Activated CD8-positive, alpha-beta memory T cell treated with anti-CD3 and anti-CD28 coated beads for 4 hours (primary cell): ENCODE measurements around the gene KRTAP19-3.
"Not testable (repeated sequence)": the region's sequence is repeated elsewhere in the genome, so short reads cannot be mapped to it uniquely, and the experiment has no call there.

ENCODE experiments used
- DNase-seq, 2 donors: peaks; one replicate each; pipeline ENCODE4 v3.0.0-alpha.2; 2020; ENCODE audit warnings: low read depth in 2 of 2

The KRTAP19-3 gene

DNA sequence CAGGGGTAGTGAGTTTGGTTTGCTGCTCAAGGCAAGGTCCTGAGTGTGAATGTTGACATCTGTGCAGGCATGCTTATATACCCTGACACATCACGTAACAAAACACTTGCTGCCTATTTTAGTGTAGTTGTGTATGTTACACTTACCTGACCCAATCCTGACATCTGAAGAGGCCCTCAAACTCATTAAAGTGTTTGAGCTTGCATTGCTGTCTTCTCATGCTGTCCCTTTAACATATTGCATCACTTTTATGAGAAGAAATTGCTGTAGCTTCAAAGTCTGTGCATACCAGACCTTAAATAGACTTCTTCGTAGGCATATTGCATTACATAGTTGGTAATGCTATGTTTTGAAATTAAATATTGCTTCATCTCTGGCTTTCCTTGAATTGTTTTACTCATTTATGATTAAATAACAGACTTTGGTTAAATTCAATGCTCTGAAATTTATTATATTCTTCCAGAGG, at the start of gene KRTAP19-3:
Gene KRTAP19-3 (minus strand): TSS at position 51 of the 466 bp plus-strand sequence. CDS start 56 bp downstream, outside the sequence.
- DNase-seq, result no peak

DNA sequence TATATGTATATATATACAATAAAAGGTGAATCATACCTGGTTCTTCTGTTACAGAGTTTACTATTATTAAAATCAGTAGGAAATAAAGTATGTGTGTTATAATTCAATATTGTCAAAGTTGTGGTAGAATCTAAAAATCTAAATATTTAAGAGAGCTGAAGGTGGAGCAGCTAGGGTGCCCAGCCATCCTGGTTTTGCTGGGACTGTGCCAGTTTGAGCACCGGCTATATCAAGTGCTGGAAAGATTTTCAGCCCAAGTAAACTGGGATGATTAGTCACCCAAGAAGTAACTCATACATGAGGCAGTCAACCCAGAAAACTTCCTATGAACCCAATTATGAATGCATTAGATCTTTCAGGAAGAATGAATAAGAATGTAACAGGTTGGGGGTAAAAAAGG, 27.1 kb upstream of the KRTAP19-3 start:
- no peak for DNase-seq

GRCh38 chr21:30515681-30516080, 23.9 kb upstream of the KRTAP19-3 start:
- DNase-seq, result no peak

- DNase-seq, result not testable (repeated sequence)
Measured at GRCh38 chr21:30505621-30506205, 13.9 kb upstream of the KRTAP19-3 start.

- DNase-seq, result no peak
Measured at GRCh38 chr21:30502041-30502440, 10.2 kb upstream of the KRTAP19-3 start, which contains the start of gene KRTAP19-5. TSS of gene KRTAP19-5 (minus strand) at chr21:30502141. CDS start at chr21:30502090, 51 bp downstream.

DNA sequence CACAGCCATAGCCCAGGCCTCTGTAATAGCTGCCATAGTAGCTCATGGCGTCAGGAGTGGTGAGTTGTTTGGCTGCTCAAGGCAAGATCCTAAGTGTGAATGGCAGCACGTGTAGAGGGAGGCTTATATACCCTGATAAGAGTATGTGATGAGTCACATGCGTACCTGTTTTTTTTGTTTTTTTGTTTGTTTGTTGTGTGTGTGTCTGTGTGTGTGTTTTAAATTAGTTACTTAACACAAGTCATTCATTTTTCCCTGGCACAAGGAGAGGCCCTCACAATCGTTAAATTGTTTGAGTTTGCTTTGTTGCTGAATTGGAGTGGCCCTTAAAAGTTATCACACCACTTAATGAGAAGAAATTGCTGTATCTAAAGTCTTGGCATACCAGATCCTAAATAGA, 5.3 kb upstream of the KRTAP19-3 start, which contains the start of gene KRTAP19-4:
Gene KRTAP19-4 (minus strand): TSS at position 101 of the 400 bp plus-strand sequence. CDS start 55 bp downstream, at position 46.
- DNase-seq, result no peak

GRCh38 chr21:30487336-30487735, 4.5 kb downstream of the KRTAP19-3 start, which contains the start of gene KRTAP19-2:
TSS of gene KRTAP19-2 (minus strand) at chr21:30487436. CDS start at chr21:30487348, 88 bp downstream.
- DNase-seq, result no peak

DNA sequence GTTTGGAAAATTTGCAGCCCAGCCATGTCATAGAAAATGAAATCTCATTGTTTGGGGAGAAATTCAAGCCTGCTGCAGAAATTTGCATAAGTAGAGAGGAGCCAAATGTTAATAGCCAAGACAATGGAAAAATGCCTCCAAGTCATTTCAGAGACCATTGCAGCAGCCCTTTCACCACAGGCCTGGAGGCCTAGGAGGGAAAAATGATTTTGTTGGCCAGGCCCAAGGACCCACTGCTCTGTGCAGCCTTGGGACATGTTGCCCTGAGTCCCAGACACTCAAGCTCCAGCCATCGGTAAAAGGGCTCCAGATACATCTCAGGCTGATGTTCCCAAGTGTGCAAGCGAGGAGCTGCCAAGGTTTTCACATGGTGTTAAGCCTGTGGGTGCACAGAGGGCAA, 5.6 kb downstream of the KRTAP19-3 start:
- DNase-seq, result no peak

- no peak for DNase-seq
Measured at GRCh38 chr21:30482130-30482529, 9.7 kb downstream of the KRTAP19-3 start.

DNA sequence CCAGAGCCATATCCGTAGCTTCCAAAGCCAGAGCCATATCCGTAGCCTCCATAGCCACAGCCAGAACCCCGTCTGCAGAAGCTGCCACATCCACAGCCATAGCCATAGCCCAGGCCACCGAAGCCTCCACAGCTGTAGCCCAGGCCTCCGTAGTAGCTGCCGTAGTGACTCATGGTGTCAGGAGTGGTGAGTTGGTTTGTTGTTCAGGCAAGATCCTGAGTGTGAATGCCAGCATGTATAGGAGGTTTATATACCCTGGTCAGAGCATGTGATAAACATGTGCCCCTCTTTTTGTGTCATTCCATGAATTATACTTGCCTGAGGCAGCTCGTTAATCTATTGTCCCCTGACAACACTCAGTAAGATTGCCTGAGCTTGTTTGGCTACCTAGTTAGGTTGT, 11.7 kb downstream of the KRTAP19-3 start, which contains the start of gene KRTAP19-1:
Gene KRTAP19-1 (minus strand): TSS at position 223 of the 400 bp plus-strand sequence. CDS start 50 bp downstream, at position 173.
- no peak for DNase-seq

DNA sequence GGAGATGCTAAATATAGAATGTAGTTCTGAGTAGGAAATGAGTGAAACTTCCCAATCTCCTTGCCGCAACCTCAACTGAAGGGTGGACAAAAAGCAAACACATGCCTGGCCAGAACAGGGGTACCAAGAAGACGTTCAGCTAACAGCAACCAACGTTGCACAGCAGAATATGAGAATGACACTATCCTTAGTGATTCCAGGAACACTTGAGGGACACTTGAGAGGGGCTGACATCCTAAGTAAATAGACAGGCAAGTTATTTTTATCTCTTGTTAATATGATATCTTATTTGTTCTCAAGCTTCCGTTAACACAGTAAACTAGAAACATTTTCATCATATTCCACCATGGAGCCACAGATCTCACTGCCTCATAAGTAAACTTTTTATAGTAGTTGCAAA, 12.6 kb downstream of the KRTAP19-3 start:
- DNase-seq, result no peak

DNA sequence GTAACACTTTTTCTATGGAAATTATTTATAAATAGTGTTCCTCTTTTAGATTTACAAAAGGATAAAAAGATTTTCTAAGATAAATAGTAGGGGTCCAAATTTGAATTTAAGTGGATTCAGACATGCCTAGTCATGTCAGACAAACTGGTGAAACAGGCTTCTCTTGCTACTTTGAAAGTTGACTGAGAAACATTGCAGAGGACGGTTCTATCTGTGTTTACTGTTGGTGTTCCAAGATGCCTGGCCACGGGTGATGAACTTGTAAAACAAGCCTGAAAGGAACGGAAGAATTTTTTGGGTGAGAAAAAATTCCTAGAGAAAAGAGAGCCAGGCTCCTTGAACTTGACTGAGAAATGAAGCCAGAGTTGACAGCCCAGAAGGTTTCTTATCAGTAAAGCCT, 13.8 kb downstream of the KRTAP19-3 start:
- no peak for DNase-seq

GRCh38 chr21:30468900-30469714, 22.7 kb downstream of the KRTAP19-3 start:
- DNase-seq, result no peak

DNA sequence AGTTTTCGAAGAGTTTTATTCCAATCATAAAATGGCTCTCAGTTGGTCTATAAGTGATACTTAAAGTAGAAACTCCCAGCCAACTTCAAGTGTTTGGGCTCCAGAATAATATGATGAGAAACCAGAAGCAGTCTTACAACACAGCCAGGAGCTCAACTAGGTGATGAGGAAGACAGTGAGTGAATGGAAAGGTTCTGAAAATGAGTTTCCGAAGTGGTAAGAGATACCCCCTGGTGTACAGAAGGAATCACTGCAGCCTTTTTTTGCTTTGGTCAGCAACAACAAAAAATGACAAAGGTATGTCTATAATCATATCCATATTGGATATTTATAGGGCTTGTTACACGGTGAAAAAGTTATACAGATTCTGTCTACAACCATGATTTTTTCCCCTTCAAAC, 28.1 kb downstream of the KRTAP19-3 start:
- no peak for DNase-seq

DNA sequence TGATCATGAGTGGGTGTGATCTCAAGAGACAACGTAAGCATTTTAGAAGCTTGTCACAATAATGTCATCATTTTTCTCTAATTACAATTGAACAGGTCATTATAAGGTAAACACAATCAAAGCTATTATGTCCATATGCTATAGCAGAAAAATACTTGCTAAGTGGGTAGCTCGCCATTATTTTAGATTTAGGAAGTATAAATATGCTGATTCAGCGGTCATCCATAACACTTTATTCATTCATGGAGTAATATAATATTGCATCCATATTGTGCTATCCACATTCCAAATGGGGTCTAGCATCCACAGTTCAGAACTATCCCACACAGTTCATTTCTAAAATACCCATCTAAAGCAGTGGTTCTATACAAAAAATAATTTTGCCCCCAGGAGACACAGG, 43.3 kb downstream of the KRTAP19-3 start:
- no peak for DNase-seq

- no peak for DNase-seq
Measured at GRCh38 chr21:30447056-30447455, 44.8 kb downstream of the KRTAP19-3 start.

DNA sequence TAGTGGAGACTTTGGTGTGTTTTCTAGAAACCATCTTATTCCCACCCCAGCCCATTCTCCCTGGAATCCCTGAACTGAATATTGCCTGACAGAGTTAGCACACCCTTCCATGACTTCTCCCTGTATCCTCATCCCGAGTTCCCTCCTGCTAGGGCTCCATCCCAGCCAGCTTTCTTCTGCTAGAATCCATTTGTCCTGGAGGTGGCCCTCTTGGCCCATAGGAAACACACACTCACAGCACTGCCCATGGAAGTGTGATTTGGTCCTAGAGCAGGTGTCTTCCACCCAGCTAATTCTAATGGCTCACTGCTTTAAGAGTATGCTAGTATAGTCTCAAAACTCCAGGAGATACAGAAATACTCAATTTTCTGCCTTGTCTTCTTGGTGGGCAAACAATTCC, 47.6 kb downstream of the KRTAP19-3 start:
- no peak for DNase-seq

DNA sequence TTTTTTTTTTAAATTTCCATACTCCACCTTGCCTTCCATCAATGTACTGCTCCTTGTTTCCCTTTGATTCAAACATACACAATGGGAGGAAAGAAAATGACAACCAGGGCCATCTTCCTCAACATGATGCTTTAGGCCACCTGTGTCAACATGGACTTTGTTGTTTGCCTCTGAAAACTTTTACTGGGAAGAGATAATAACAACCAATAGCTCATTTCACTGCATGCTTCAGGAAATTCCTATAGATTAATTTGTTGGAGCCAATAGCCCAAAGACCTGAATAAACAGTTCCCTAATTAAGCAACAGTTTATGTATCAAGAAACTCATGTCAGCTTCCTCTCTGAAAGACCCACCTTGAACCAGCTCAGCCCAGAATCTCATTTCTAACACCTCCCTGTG, 48.6 kb downstream of the KRTAP19-3 start:
- DNase-seq, result no peak
